DND-41 (cell line): ENCODE measurements around the gene R3HCC1L.

Experiments
- ATAC-seq: fragments of 200-7000 bp; cut with Tn5 transposase; 3 replicates; pipeline ENCODE4 v1.9.1; 2021; ENCODE audit warnings: low read depth; ENCODE audit not compliant: insufficient read depth
- DNase-seq: peaks from one replicate; pipeline ENCODE4 v3.0.0-alpha.2; 2020
- H2AFZ ChIP-seq: 2 replicates; pipeline ENCODE4 v1.6.0; 2012; ENCODE audit warnings: low read depth, low read length
- H3K27ac ChIP-seq: 2 replicates; pipeline ENCODE4 v1.5.1; 2012; ENCODE audit warnings: low read length, inconsistent platforms
- H3K27me3 ChIP-seq: fragments of 200-600 bp; sonication (generic); 2 replicates; pipeline ENCODE4 v1.6.0; 2012; ENCODE audit warnings: low read length, mild to moderate bottlenecking, inconsistent platforms; ENCODE audit not compliant: insufficient read depth, poor library complexity
- H3K36me3 ChIP-seq: 2 replicates; pipeline ENCODE4 v1.5.1; 2012; ENCODE audit warnings: low read length, inconsistent platforms; ENCODE audit not compliant: insufficient read depth
- H3K4me1 ChIP-seq: 2 replicates; pipeline ENCODE4 v1.5.1; 2012; ENCODE audit warnings: mild to moderate bottlenecking, low read length; ENCODE audit not compliant: insufficient read depth
- H3K4me2 ChIP-seq: 2 replicates; pipeline ENCODE4 v1.6.0; 2012; ENCODE audit warnings: mild to moderate bottlenecking, moderate library complexity, low read length, inconsistent platforms; ENCODE audit not compliant: insufficient read depth
- H3K4me3 ChIP-seq, 2 experiments: fragments of 200-600 bp in 1 of 2; shearing (Covaris generic) in 1 of 2; 2 replicates each; pipeline ENCODE4 v1.5.1; 2012 to 2016; ENCODE audit warnings: inconsistent platforms in 2 of 2, low read length in 2 of 2, mild to moderate bottlenecking in 2 of 2, low read depth in 1 of 2, moderate library complexity in 1 of 2
- H3K79me2 ChIP-seq: 2 replicates; pipeline ENCODE4 v1.6.0; 2012; ENCODE audit warnings: low read length, inconsistent platforms; ENCODE audit not compliant: insufficient read depth
- H3K9ac ChIP-seq: 2 replicates; pipeline ENCODE4 v1.6.0; 2012; ENCODE audit warnings: low read depth, mild to moderate bottlenecking, inconsistent platforms, low read length, moderate library complexity
- H3K9me3 ChIP-seq: 2 replicates; pipeline ENCODE4 v1.5.1; 2012; ENCODE audit warnings: low read length, moderate library complexity, mild to moderate bottlenecking, inconsistent platforms; ENCODE audit not compliant: insufficient read depth, severe bottlenecking
- H4K20me1 ChIP-seq: 2 replicates; pipeline ENCODE4 v1.6.0; 2012; ENCODE audit warnings: low read length; ENCODE audit not compliant: insufficient read depth
- EZH2 ChIP-seq: IDR thresholded peaks from 3 replicates; pipeline ENCODE4 v1.6.1; 2012; ENCODE audit warnings: borderline replicate concordance, low read depth, mild to moderate bottlenecking, moderate library complexity, low read length, inconsistent platforms; ENCODE audit not compliant: severe bottlenecking
- TF ChIP-seq, protein P1 (sequence below): IDR thresholded peaks from 2 replicates; pipeline ENCODE4 v1.5.1; 2012; ENCODE audit warnings: borderline replicate concordance, low read length, moderate library complexity, mild to moderate bottlenecking; ENCODE audit not compliant: poor library complexity, severe bottlenecking; ENCODE audit errors: extremely low read depth

The R3HCC1L gene

DNA sequence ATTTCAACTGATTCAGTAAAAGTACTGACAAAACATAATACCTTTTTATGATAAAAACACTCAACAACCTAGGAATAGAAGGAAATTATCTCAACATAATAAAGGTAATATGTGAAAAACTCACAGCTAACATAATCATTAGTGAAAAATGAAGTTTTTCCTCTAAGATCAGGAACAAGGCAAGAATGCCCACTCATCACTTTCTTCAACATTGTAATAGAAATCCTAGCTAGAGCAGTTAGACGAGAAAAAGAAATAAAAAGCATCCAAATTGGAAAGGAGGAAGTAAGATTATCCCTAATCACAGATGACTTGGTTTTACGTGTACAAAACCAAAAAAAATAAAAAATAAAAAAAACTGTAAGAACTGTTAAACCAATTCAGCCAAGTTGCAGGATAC lies 58.6 kb downstream of the R3HCC1L start:
- H3K27ac ChIP-seq = no peak overlapping the region
- H4K20me1 ChIP-seq = no peaks in the 10 kb centered on the region
- no peaks in the 10 kb centered on the region for H3K9me3 ChIP-seq
- ATAC-seq (no peak), DNase-seq (no peak)
- no peaks in the 10 kb centered on the region for H3K4me1 ChIP-seq
- no peaks in the 10 kb centered on the region for H3K27me3 ChIP-seq
- H3K79me2 ChIP-seq = no peaks in the 10 kb centered on the region
- TF ChIP-seq, protein P1, sequence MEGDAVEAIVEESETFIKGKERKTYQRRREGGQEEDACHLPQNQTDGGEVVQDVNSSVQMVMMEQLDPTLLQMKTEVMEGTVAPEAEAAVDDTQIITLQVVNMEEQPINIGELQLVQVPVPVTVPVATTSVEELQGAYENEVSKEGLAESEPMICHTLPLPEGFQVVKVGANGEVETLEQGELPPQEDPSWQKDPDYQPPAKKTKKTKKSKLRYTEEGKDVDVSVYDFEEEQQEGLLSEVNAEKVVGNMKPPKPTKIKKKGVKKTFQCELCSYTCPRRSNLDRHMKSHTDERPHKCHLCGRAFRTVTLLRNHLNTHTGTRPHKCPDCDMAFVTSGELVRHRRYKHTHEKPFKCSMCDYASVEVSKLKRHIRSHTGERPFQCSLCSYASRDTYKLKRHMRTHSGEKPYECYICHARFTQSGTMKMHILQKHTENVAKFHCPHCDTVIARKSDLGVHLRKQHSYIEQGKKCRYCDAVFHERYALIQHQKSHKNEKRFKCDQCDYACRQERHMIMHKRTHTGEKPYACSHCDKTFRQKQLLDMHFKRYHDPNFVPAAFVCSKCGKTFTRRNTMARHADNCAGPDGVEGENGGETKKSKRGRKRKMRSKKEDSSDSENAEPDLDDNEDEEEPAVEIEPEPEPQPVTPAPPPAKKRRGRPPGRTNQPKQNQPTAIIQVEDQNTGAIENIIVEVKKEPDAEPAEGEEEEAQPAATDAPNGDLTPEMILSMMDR = no peak
- no peak for TF ChIP-seq EZH2
- peaks cover 14% of the 10 kb centered on the region for H3K36me3 ChIP-seq
- no peak overlapping the region for H3K9ac ChIP-seq
- H3K4me2 ChIP-seq = no peak overlapping the region
- H3K4me3 ChIP-seq = no peak overlapping the region
- no peak overlapping the region for H2AFZ ChIP-seq

DNA sequence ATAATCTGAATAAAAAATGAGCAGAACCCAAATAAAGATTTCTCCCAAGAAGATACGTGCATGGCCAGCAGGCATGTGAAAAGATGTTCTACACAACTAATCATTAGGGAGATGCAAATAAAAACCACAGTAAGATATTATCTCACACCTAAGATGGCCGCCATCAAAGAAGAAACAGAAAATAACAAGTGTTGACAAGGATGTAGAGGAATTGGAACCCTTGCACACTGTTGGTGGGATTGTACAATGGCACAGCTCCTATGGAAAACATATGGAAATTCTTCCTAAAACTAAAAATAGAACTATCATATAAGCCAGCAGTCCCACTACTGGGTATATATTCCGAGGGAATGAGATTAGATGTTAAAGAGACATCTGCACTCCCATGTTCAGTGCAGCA lies 60.2 kb downstream of the R3HCC1L start:
- Histone ChIP-seq H3K4me1 (no peaks in the 10 kb centered on the region), H3K27ac (no peak overlapping the region), H3K79me2 (no peaks in the 10 kb centered on the region), H3K9me3 (no peaks in the 10 kb centered on the region), H2AFZ (no peak overlapping the region), H3K36me3 (peaks cover 10% of the 10 kb centered on the region), H3K4me3 (no peak overlapping the region), H4K20me1 (no peaks in the 10 kb centered on the region), H3K9ac (no peak overlapping the region), H3K4me2 (no peak overlapping the region), H3K27me3 (no peaks in the 10 kb centered on the region)
- no peak for DNase-seq
- no peak for TF ChIP-seq EZH2
- TF ChIP-seq, protein P1 = no peak
- ATAC-seq = no peak

DNA sequence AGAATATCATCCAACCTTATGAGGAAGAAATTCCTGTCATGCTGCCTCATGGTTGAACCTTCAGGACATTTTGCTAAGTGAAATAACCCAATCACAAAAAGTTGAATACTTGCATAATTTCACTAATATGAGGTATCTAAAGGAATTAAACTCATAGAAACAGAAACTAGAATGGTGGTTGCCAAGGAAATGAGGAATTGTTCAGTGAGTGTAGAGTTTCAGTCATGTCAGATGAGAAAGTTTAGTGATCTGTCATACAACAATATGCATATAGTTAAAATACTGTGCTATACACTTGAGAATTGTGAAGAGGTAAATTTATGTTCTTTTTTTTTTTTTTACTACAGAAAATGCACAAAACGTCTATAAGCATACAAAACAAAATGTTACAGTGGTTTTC lies 60.7 kb downstream of the R3HCC1L start:
- Histone ChIP-seq H3K79me2 (no peaks in the 10 kb centered on the region), H3K9ac (no peak overlapping the region), H2AFZ (no peak overlapping the region), H3K4me1 (no peaks in the 10 kb centered on the region), H3K9me3 (no peaks in the 10 kb centered on the region), H3K27ac (no peak overlapping the region), H3K27me3 (no peaks in the 10 kb centered on the region), H3K4me2 (no peak overlapping the region), H3K4me3 (no peak overlapping the region), H3K36me3 (peaks cover 10% of the 10 kb centered on the region), H4K20me1 (no peaks in the 10 kb centered on the region; the same call in 1 of the 2 replicates)
- no peak for TF ChIP-seq EZH2
- TF ChIP-seq, protein P1 = no peak
- DNase-seq (no peak), ATAC-seq (no peak)

DNA sequence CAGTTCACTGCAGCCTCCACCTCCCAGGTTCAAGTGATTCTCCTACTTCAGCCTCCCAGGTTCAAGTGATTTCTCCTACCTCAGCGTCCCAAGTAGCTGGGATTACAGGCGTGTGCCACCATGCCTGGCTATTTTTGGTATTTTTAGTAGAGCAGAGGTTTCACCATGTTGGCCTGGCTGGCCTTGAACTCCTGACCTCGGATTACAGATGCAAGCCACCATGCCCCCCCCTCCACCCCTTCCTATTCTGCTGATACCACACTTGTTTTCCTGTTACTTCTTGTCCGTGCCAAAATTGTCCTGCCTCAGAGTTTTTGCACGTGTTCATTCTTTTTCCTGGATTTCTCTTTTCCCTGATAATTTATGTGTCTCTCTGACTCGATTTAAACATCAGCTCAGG lies 62.5 kb downstream of the R3HCC1L start:
- Histone ChIP-seq H3K27me3 (no peaks in the 10 kb centered on the region), H3K9ac (no peak overlapping the region), H3K79me2 (peaks cover 3% of the 10 kb centered on the region; the same call in 1 of the 2 replicates), H3K4me2 (no peak overlapping the region), H3K27ac (no peak overlapping the region), H4K20me1 (peaks cover 4% of the 10 kb centered on the region; the same call in 1 of the 2 replicates), H3K36me3 (peaks cover 8% of the 10 kb centered on the region), H3K9me3 (no peaks in the 10 kb centered on the region), H3K4me1 (no peaks in the 10 kb centered on the region), H2AFZ (no peak overlapping the region), H3K4me3 (no peak overlapping the region)
- TF ChIP-seq, protein P1 = no peak
- TF ChIP-seq EZH2 = no peak
- DNase-seq (no peak), ATAC-seq (no peak)
